GM21528 (cell line): ENCODE measurements around the gene MAMLD1.

Experiments used
- ATAC-seq: cut with Tn5 transposase; IDR thresholded peaks from one replicate; pipeline ENCODE4 v1.9.1; 2021; ENCODE audit warnings: mild to moderate bottlenecking, moderate library complexity; ENCODE audit not compliant: unreplicated experiment, low FRiP score

Gene MAMLD1

DNA sequence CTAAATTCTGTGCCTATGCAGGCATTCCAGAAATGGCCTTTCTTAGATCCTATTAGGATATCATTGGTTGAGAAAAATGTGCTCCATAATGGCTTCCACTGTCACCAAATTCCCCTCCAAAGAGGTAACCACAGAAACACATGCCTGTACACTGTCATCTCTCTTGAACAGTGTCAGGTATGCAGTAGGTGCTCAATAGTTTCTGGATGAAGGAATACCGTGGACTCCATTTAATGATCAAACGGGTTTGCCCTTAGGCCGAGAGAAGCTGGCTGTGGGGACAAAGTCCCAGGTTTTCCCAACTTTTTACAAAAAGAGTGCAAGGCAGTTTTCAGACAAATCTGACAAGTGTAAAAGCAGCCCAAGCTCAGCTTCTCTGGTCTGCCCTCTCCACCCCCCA is 188.8 kb downstream of the MAMLD1 start:
- no peak for ATAC-seq

DNA sequence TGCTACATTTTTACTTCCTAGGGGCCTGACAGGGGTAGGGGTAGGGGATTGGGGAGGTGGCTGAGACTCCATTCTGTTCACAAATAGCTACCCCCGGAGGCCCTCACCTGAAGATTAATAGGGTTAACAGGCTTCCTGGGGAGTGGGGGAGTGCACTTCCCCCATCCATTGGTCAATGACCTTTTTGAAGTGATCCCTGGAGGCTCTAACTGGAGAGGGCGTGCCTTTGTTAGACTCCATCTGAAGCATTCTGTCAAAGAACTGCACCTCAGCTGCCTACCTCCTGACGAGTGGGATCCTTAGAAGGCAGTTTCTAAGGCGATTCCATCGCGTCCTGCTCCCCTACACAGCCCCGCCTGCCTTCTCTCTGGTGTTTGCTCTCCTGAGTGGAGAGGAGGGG is 195.3 kb downstream of the MAMLD1 start:
- no peak for ATAC-seq
